Endothelial cell of umbilical vein (primary cell): Measurements from ENCODE around the gene CEACAM5. TPM values are rescaled to one million over a fixed set of nuclear protein-coding genes. Genes with fewer than 3 reads are reported as not detected.

Source experiments
- BruUV-seq: library from RNA; stranded (reverse); fragments of 400-500 nt; replicated peaks from 2 replicates; lab custom pipeline; 2021; lab: Mats Ljungman, UMichigan
- CTCF ChIA-PET: fragments of 300-600, 350-600 bp; sonication (Branson Sonifier 250); formaldehyde crosslinking; loops from one replicate; lab custom pipeline; 2021; ENCODE audit warnings: antibody characterized with exemption, inconsistent platforms; lab: Charles Lee
- POLR2A ChIA-PET: fragments of 300-600, 350-600 bp; sonication (Branson Sonifier 250); formaldehyde crosslinking; loops from one replicate; lab custom pipeline; 2021; ENCODE audit warnings: antibody characterized with exemption, inconsistent platforms; lab: Charles Lee
- DNase-seq: peaks from one replicate; pipeline ENCODE4 v3.0.0-alpha.2; 2011; ENCODE audit warnings: low read depth, low spot score
- FAIRE-seq: peaks from 2 replicates; lab custom pipeline; 2011; peaks lifted over from hg19 to GRCh38; lab: Jason Lieb, UNC
- H2AFZ ChIP-seq: 2 replicates; pipeline ENCODE4 v1.6.0; 2012; ENCODE audit warnings: low read depth, low read length, control low read depth, inconsistent platforms
- H3K27ac ChIP-seq: 2 replicates; pipeline ENCODE4 v1.5.1; 2011; ENCODE audit warnings: low read depth, mild to moderate bottlenecking, control low read depth, low read length, moderate library complexity; ENCODE audit not compliant: insufficient read depth
- H3K27me3 ChIP-seq, 2 experiments: 2 replicates each; pipeline versions ENCODE4 v1.6.0 to v1.6.1; 2011; ENCODE audit warnings: low read length in 2 of 2, mixed read lengths in 1 of 2; ENCODE audit not compliant: control insufficient read depth in 2 of 2, insufficient read depth in 2 of 2
- H3K36me3 ChIP-seq, 2 experiments: 2 replicates in 1 of 2; 3 replicates in 1 of 2; pipeline ENCODE4 v1.5.1; 2011; ENCODE audit warnings: low read length in 2 of 2, mild to moderate bottlenecking in 1 of 2, moderate library complexity in 1 of 2; ENCODE audit not compliant: control insufficient read depth in 2 of 2, insufficient read depth in 2 of 2; ENCODE audit errors: extremely low read depth in 1 of 2
- H3K4me1 ChIP-seq: 3 replicates; pipeline ENCODE4 v1.5.1; 2011; ENCODE audit warnings: mild to moderate bottlenecking, low read length; ENCODE audit not compliant: control insufficient read depth, insufficient read depth; ENCODE audit errors: extremely low read depth
- H3K4me2 ChIP-seq: 2 replicates; pipeline ENCODE4 v1.6.1; 2011; ENCODE audit warnings: low read length, control low read depth, mixed read lengths; ENCODE audit not compliant: insufficient read depth
- H3K4me3 ChIP-seq, 3 experiments: fragments of 200-600 bp in 1 of 3; sonication (generic), shearing (Covaris generic) in 1 of 3; replicated peaks in 1 of 3; 2 replicates each; pipeline ENCODE4 v1.5.1; 2011 to 2016; ENCODE audit warnings: control low read depth in 3 of 3, low read length in 3 of 3, mild to moderate bottlenecking in 2 of 3, inconsistent platforms in 1 of 3, low read depth in 1 of 3, moderate library complexity in 1 of 3; ENCODE audit not compliant: insufficient read depth in 1 of 3
- H3K79me2 ChIP-seq: 2 replicates; pipeline ENCODE4 v1.6.0; 2012; ENCODE audit warnings: low read length, inconsistent platforms; ENCODE audit not compliant: control insufficient read depth, insufficient read depth
- H3K9ac ChIP-seq: replicated peaks from 2 replicates; pipeline ENCODE3; 2011; ENCODE audit warnings: low read length, control low read depth; ENCODE audit not compliant: insufficient read depth; ENCODE audit errors: extremely low read depth
- H3K9me1 ChIP-seq: replicated peaks from 3 replicates; pipeline ENCODE4 v1.6.0; 2011; ENCODE audit warnings: mild to moderate bottlenecking, low read length; ENCODE audit not compliant: control insufficient read depth, insufficient read depth; ENCODE audit errors: extremely low read depth
- H3K9me3 ChIP-seq: replicated peaks from 2 replicates; pipeline ENCODE4 v1.5.1; 2012; ENCODE audit warnings: low read length, inconsistent platforms; ENCODE audit not compliant: control insufficient read depth, insufficient read depth
- H4K20me1 ChIP-seq: replicated peaks from 2 replicates; pipeline ENCODE3; 2011; ENCODE audit warnings: mild to moderate bottlenecking, low read length; ENCODE audit not compliant: control insufficient read depth, insufficient read depth; ENCODE audit errors: extremely low read depth
- CTCF ChIP-seq, 2 donors: IDR thresholded peaks; 1 replicate in 1 of 2; 2 replicates in 1 of 2; pipeline ENCODE4 v1.5.1; 2011; ENCODE audit warnings: low read length in 2 of 2, mild to moderate bottlenecking in 2 of 2, moderate library complexity in 2 of 2, control low read depth in 1 of 2, inconsistent platforms in 1 of 2, low read depth in 1 of 2; ENCODE audit not compliant: insufficient read depth in 1 of 2; ENCODE audit errors: extremely low read depth in 1 of 2
- EZH2 ChIP-seq: IDR thresholded peaks from 2 replicates; pipeline ENCODE4 v1.6.1; 2012; ENCODE audit warnings: borderline replicate concordance, low read depth, mild to moderate bottlenecking, moderate library complexity, low read length, inconsistent platforms; ENCODE audit not compliant: severe bottlenecking
- FOS ChIP-seq: IDR thresholded peaks from 2 replicates; pipeline ENCODE4 v1.6.1; 2011; ENCODE audit warnings: mild to moderate bottlenecking, low read length, moderate library complexity, borderline replicate concordance; ENCODE audit not compliant: insufficient read depth
- GATA2 ChIP-seq: IDR thresholded peaks from 2 replicates; pipeline ENCODE4 v1.7.0; 2011; ENCODE audit warnings: low read depth, mild to moderate bottlenecking, moderate library complexity, mixed read lengths, low read length; ENCODE audit not compliant: insufficient read length, insufficient read depth
- JUN ChIP-seq: IDR thresholded peaks from 2 replicates; pipeline ENCODE4 v1.6.1; 2011; ENCODE audit warnings: borderline replicate concordance, low read depth; ENCODE audit not compliant: insufficient read length, insufficient read depth
- MAX ChIP-seq: IDR thresholded peaks from 2 replicates; pipeline ENCODE4 v1.6.1; 2011; ENCODE audit not compliant: insufficient read depth, insufficient read length
- MYC ChIP-seq: IDR thresholded peaks from one replicate; pipeline ENCODE4 v1.6.1; 2011; ENCODE audit warnings: mild to moderate bottlenecking, low read depth, low read length
- POLR2A ChIP-seq: IDR thresholded peaks from 2 replicates; pipeline ENCODE4 v1.6.1; 2012; ENCODE audit warnings: low read depth, mild to moderate bottlenecking, control low read depth, low read length
- POLR2AphosphoS5 ChIP-seq: IDR thresholded peaks from 2 replicates; pipeline ENCODE4 v1.6.1; 2012; ENCODE audit warnings: low read depth, mild to moderate bottlenecking, control low read depth, low read length, moderate library complexity; ENCODE audit not compliant: insufficient read depth
- dilution Hi-C: fragments of 300-500 bp; cut with MboI; formaldehyde crosslinking; loops from one replicate; pipeline ENCODE4 v1.15.0; 2019; ENCODE audit warnings: low sequenced_read_pairs; ENCODE audit not compliant: extremely low pct_ligation_motif_present
- intact Hi-C: fragments of 100-400 bp; cut with micrococcal nuclease; formaldehyde crosslinking; loops from one replicate; pipeline ENCODE4 v1.10.0; 2022
- polyA plus RNA-seq, 4 experiments: library from polyadenylated mRNA; depleted of rRNA in 3 of 4; stranded (reverse) in 3 of 4; unstranded in 1 of 4; fragments of >200 nt; gene quantifications; 2 replicates each; pipeline versions ENCODE4 v1.2.1 to v1.2.3, GENCODE V29; 2011 to 2012; ENCODE audit warnings: missing spikeins in 1 of 4
- total RNA-seq: library from RNA; stranded (reverse); gene quantifications from 2 replicates; pipeline ENCODE4 v1.2.3, GENCODE V29; 2021

CEACAM5 gene
- total and polyA plus RNA-seq, 2 donors (not counting 3 experiments of a cell fraction or from before 2014, with no cell fraction given), result not detected

- no peak for FAIRE-seq
- H4K20me1 ChIP-seq, result no peaks in the 10 kb centered on the region
- dilution Hi-C loops (no loop called here), intact Hi-C loops (no loop called here)
- H3K4me2 ChIP-seq, result no peak overlapping the region
- no peak overlapping the region for H3K27ac ChIP-seq
- H3K4me1 ChIP-seq, result no peaks in the 10 kb centered on the region
- no peaks in the 10 kb centered on the region for H3K9me3 ChIP-seq
- POLR2A ChIA-PET, result interaction anchor here (0.5 kb wide), 1 partner anchor 14 kb away, joined by 4 read pairs; no protein-coding TSS in a partner anchor
- no peaks in the 10 kb centered on the region for H3K36me3 ChIP-seq
- H2AFZ ChIP-seq, result no peak overlapping the region
- H3K27me3 ChIP-seq, result peaks cover 5 to 6% of the 10 kb centered on the region in 2 experiments
- H3K4me3 ChIP-seq, result no peak overlapping the region
- BruUV-seq, result no TSS peak
- no peak for DNase-seq
- no peak overlapping the region for H3K9ac ChIP-seq
- no peaks in the 10 kb centered on the region for H3K79me2 ChIP-seq
- CTCF ChIA-PET, result interaction anchor here (0.9 to 1.5 kb wide), 4 partner anchors 12 to 97 kb away, joined by 3 to 6 read pairs (median 4); no protein-coding TSS in a partner anchor
- TF ChIP-seq EZH2 (no peak), JUN (no peak), POLR2A (no peak), MYC (no peak), CTCF (IDR thresholded peaks at IDR 0.05; ENCODE audit: extremely low read depth in 1 of 2, insufficient read depth in 1 of 2, low read depth in 1 of 2, low read length in 2 of 2) (no peak), FOS (no peak), MAX (no peak), GATA2 (no peak), POLR2AphosphoS5 (no peak)
- no peaks in the 10 kb centered on the region for H3K9me1 ChIP-seq
These were observed 30.9 kb downstream of the CEACAM5 start for GRCh38 chr19:41739361-41739760.
